Measurements from ENCODE around the gene POLK.
"Not testable (repeated sequence)": the region's sequence is repeated elsewhere in the genome, so short reads cannot be mapped to it uniquely, and the experiment has no call there.

The POLK gene

GRCh38 chr5:75603371-75603770 is 91.7 kb downstream of the POLK start:
- Histone ChIP-seq H3K4me3 (ENCODE audit: low read length, poor library complexity, severe bottlenecking) (no peak overlapping the region), H3K4me1 (ENCODE audit: insufficient read depth, low read length, poor library complexity, severe bottlenecking) (peaks cover 28% of the 10 kb centered on the region), H3K27me3 (ENCODE audit: insufficient read depth, low read length, poor library complexity, severe bottlenecking) (no peaks in the 10 kb centered on the region), H3K36me3 (ENCODE audit: insufficient read depth, low read length) (no peaks in the 10 kb centered on the region), H3K79me2 (ENCODE audit: insufficient read depth, low read length) (no peaks in the 10 kb centered on the region), H3K9ac (ENCODE audit: low read depth, low read length, poor library complexity, severe bottlenecking) (no peak overlapping the region), H3K9me2 (replicated peaks; ENCODE audit: low read depth, low read length) (no peaks in the 10 kb centered on the region), H3K4me2 (ENCODE audit: low read depth, low read length, poor library complexity, severe bottlenecking) (no peak overlapping the region), H3F3A (ENCODE audit: low read depth) (peaks cover 2% of the 10 kb centered on the region; the same call in 1 of the 2 replicates), H3K9me3 (ENCODE audit: insufficient read depth, low read depth, low read length) (no peaks in the 10 kb centered on the region), H2AFZ (ENCODE audit: low read length) (no peak overlapping the region), H4K20me1 (ENCODE audit: insufficient read depth, low read length, poor library complexity, severe bottlenecking) (no peaks in the 10 kb centered on the region)
- TF ChIP-seq, protein P1, sequence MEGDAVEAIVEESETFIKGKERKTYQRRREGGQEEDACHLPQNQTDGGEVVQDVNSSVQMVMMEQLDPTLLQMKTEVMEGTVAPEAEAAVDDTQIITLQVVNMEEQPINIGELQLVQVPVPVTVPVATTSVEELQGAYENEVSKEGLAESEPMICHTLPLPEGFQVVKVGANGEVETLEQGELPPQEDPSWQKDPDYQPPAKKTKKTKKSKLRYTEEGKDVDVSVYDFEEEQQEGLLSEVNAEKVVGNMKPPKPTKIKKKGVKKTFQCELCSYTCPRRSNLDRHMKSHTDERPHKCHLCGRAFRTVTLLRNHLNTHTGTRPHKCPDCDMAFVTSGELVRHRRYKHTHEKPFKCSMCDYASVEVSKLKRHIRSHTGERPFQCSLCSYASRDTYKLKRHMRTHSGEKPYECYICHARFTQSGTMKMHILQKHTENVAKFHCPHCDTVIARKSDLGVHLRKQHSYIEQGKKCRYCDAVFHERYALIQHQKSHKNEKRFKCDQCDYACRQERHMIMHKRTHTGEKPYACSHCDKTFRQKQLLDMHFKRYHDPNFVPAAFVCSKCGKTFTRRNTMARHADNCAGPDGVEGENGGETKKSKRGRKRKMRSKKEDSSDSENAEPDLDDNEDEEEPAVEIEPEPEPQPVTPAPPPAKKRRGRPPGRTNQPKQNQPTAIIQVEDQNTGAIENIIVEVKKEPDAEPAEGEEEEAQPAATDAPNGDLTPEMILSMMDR (conservative IDR thresholded peaks at IDR 0.05; ENCODE audit: low read length): no peak
- TF ChIP-seq EZH2phosphoT487 (IDR thresholded peaks at IDR 0.05; ENCODE audit: borderline replicate concordance): no peak

- Histone ChIP-seq H3K9me2 (replicated peaks; ENCODE audit: low read depth, low read length) (no peaks in the 10 kb centered on the region), H3K79me2 (ENCODE audit: insufficient read depth, low read length) (no peaks in the 10 kb centered on the region), H3K4me3 (ENCODE audit: low read length, poor library complexity, severe bottlenecking) (no peak overlapping the region), H3K4me2 (ENCODE audit: low read depth, low read length, poor library complexity, severe bottlenecking) (no peak overlapping the region), H2AFZ (ENCODE audit: low read length) (no peak overlapping the region), H3K4me1 (ENCODE audit: insufficient read depth, low read length, poor library complexity, severe bottlenecking) (peaks cover 28% of the 10 kb centered on the region), H3K9ac (ENCODE audit: low read depth, low read length, poor library complexity, severe bottlenecking) (no peak overlapping the region), H4K20me1 (ENCODE audit: insufficient read depth, low read length, poor library complexity, severe bottlenecking) (no peaks in the 10 kb centered on the region), H3K36me3 (ENCODE audit: insufficient read depth, low read length) (no peaks in the 10 kb centered on the region), H3K27me3 (ENCODE audit: insufficient read depth, low read length, poor library complexity, severe bottlenecking) (no peaks in the 10 kb centered on the region), H3F3A (ENCODE audit: low read depth) (peaks cover 2% of the 10 kb centered on the region; the same call in 1 of the 2 replicates), H3K9me3 (ENCODE audit: insufficient read depth, low read depth, low read length) (no peaks in the 10 kb centered on the region)
- TF ChIP-seq, protein P1 (conservative IDR thresholded peaks at IDR 0.05; ENCODE audit: low read length): no peak
- no peak for TF ChIP-seq EZH2phosphoT487 (IDR thresholded peaks at IDR 0.05; ENCODE audit: borderline replicate concordance)
Measured at GRCh38 chr5:75603821-75604220, 92.1 kb downstream of the POLK start.

DNA sequence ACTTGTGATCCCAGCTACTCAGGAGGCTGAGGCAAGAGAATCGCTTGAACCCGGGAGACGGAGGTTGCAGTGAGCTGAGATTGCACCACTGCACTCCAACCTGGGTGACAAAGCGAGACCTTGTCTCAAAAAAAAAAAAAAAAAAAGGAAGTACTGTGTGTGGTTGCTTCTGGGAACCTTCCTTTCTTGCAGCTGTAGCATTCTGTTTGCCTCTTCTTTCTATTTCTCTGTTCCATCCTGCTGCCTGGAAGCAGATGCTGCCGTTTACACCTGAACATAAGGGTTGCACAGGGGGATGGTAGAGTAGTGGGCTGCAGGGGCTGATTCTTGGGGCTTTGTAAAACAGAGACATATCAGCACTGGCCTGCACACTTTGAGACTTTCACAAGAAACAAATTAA is 95.7 kb downstream of the POLK start:
- H3K4me2 ChIP-seq (ENCODE audit: low read depth, low read length, poor library complexity, severe bottlenecking); H3K27me3 ChIP-seq (ENCODE audit: insufficient read depth, low read length, poor library complexity, severe bottlenecking); H3F3A ChIP-seq (ENCODE audit: low read depth); H3K36me3 ChIP-seq (ENCODE audit: insufficient read depth, low read length); H3K9me2 ChIP-seq (replicated peaks; ENCODE audit: low read depth, low read length); H3K79me2 ChIP-seq (ENCODE audit: insufficient read depth, low read length); H3K4me3 ChIP-seq (ENCODE audit: low read length, poor library complexity, severe bottlenecking); H3K9me3 ChIP-seq (ENCODE audit: insufficient read depth, low read depth, low read length); H4K20me1 ChIP-seq (ENCODE audit: insufficient read depth, low read length, poor library complexity, severe bottlenecking); H3K9ac ChIP-seq (ENCODE audit: low read depth, low read length, poor library complexity, severe bottlenecking); H2AFZ ChIP-seq (ENCODE audit: low read length): not testable (repeated sequence)
- peaks cover 11% of the 10 kb centered on the region for H3K4me1 ChIP-seq (ENCODE audit: insufficient read depth, low read length, poor library complexity, severe bottlenecking)

- TF ChIP-seq, protein P1 (conservative IDR thresholded peaks at IDR 0.05; ENCODE audit: low read length): no peak
- TF ChIP-seq EZH2phosphoT487 (IDR thresholded peaks at IDR 0.05; ENCODE audit: borderline replicate concordance): no peak
- Histone ChIP-seq H3K9ac (ENCODE audit: low read depth, low read length, poor library complexity, severe bottlenecking) (no peak overlapping the region), H3K4me3 (ENCODE audit: low read length, poor library complexity, severe bottlenecking) (no peak overlapping the region), H4K20me1 (ENCODE audit: insufficient read depth, low read length, poor library complexity, severe bottlenecking) (no peaks in the 10 kb centered on the region), H3K79me2 (ENCODE audit: insufficient read depth, low read length) (no peaks in the 10 kb centered on the region), H3K4me1 (ENCODE audit: insufficient read depth, low read length, poor library complexity, severe bottlenecking) (peaks cover 11% of the 10 kb centered on the region), H2AFZ (ENCODE audit: low read length) (no peak overlapping the region), H3F3A (ENCODE audit: low read depth) (no peaks in the 10 kb centered on the region), H3K9me2 (replicated peaks; ENCODE audit: low read depth, low read length) (no peaks in the 10 kb centered on the region), H3K36me3 (ENCODE audit: insufficient read depth, low read length) (no peaks in the 10 kb centered on the region), H3K27me3 (ENCODE audit: insufficient read depth, low read length, poor library complexity, severe bottlenecking) (no peaks in the 10 kb centered on the region), H3K4me2 (ENCODE audit: low read depth, low read length, poor library complexity, severe bottlenecking) (no peak overlapping the region), H3K9me3 (ENCODE audit: insufficient read depth, low read depth, low read length) (no peaks in the 10 kb centered on the region)
Measured at GRCh38 chr5:75608870-75609269, 97.2 kb downstream of the POLK start.
